Measurements from ENCODE around the gene PHLPP1. TPM values are rescaled to one million over a fixed set of nuclear protein-coding genes. Genes with fewer than 3 reads are reported as not detected.

The PHLPP1 gene
- total and polyA plus RNA-seq, 9 of the 15 experiments (the other 6 are each of a cell fraction or from before 2014, with no cell fraction given), result 0.56 to 9.0 (median 4.5) TPM

GRCh38 chr18:62788876-62789275 is 73.5 kb downstream of the PHLPP1 start:
- Histone ChIP-seq H3K9ac (ENCODE audit: insufficient read depth in 1 of 2, low read depth in 2 of 2, low read length in 2 of 2) (no peak overlapping the region), H2AFZ (ENCODE audit: low read depth, low read length) (no peak overlapping the region), H3K27ac (ENCODE audit: extremely low read depth, low read depth, low read length) (no peak overlapping the region), H4K20me1 (replicated peaks; ENCODE audit: control insufficient read depth, insufficient read depth, low read length) (no peaks in the 10 kb centered on the region; the same call in 1 of the 2 replicates), H3K4me1 (replicated peaks in 1 of 2; ENCODE audit: control insufficient read depth in 2 of 2, insufficient read depth in 2 of 2, low read length in 2 of 2) (peaks cover 0 to 4% of the 10 kb centered on the region in 2 experiments; a peak in 2 of 5 replicates), H3K79me2 (ENCODE audit: control insufficient read depth, insufficient read depth, low read length) (peaks cover 36% of the 10 kb centered on the region), H3K4me2 (ENCODE audit: insufficient read depth, low read length) (no peak overlapping the region), H3K27me3 (ENCODE audit: control insufficient read depth in 2 of 2, insufficient read depth in 2 of 2, low read length in 2 of 2) (no peaks in the 10 kb centered on the region), H3K4me3 (no peak overlapping the region), H3K9me3 (replicated peaks; ENCODE audit: control insufficient read depth, insufficient read depth, low read depth, low read length) (no peaks in the 10 kb centered on the region), H3K36me3 (ENCODE audit: control insufficient read depth, insufficient read depth, low read length) (no peaks in the 10 kb centered on the region), H3K9me1 (ENCODE audit: control insufficient read depth, insufficient read depth, low read length) (peaks cover 3% of the 10 kb centered on the region)
- no peak for DNase-seq (ENCODE audit: extremely low read depth in 1 of 4, low spot score in 3 of 4)
- POLR2A ChIA-PET, result no interaction called here
- 68% methylated on average over 3 of the region's 3 CpGs for WGBS (ENCODE audit: insufficient coverage, low coverage, missing lambda C conversion rate)
- BruUV-seq (replicated peaks), result no TSS peak
- CTCF ChIA-PET (ENCODE audit: low intra/inter-chr PET ratio), result no interaction called here
- in situ Hi-C loops (cut with MboI), result no loop called here
- TF ChIP-seq, protein P1, sequence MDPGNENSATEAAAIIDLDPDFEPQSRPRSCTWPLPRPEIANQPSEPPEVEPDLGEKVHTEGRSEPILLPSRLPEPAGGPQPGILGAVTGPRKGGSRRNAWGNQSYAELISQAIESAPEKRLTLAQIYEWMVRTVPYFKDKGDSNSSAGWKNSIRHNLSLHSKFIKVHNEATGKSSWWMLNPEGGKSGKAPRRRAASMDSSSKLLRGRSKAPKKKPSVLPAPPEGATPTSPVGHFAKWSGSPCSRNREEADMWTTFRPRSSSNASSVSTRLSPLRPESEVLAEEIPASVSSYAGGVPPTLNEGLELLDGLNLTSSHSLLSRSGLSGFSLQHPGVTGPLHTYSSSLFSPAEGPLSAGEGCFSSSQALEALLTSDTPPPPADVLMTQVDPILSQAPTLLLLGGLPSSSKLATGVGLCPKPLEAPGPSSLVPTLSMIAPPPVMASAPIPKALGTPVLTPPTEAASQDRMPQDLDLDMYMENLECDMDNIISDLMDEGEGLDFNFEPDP (CRISPR knock-in tag; IDR thresholded peaks at IDR 0.05), result no peak
- TF ChIP-seq ZNF146 (CRISPR knock-in tag; IDR thresholded peaks at IDR 0.05; ENCODE audit: unreplicated experiment), result no peak
- no peak for TF ChIP-seq JUND (IDR thresholded peaks at IDR 0.05; ENCODE audit: borderline replicate concordance, low read depth, low read length)
- TF ChIP-seq JUND (tag; IDR thresholded peaks at IDR 0.05; ENCODE audit: borderline replicate concordance, low read depth, low read length), result no peak
- TF ChIP-seq ZNF699 (CRISPR knock-in tag; IDR thresholded peaks at IDR 0.05; ENCODE audit: insufficient replicate concordance), result no peak
- TF ChIP-seq CHD1 (IDR thresholded peaks at IDR 0.05; ENCODE audit: low read length), result no peak
- TF ChIP-seq KDM4B (IDR thresholded peaks at IDR 0.05; ENCODE audit: borderline replicate concordance in 2 of 2, low read depth in 1 of 2), result no peak
- TF ChIP-seq SOX6 (IDR thresholded peaks at IDR 0.05), result no peak
- no peak for TF ChIP-seq GABPB2 (CRISPR knock-in tag; conservative IDR thresholded peaks at IDR 0.05)
- no peak for TF ChIP-seq MXI1 (IDR thresholded peaks at IDR 0.05; ENCODE audit: low read depth, low read length)
- TF ChIP-seq RCOR1 (IDR thresholded peaks at IDR 0.05; ENCODE audit: borderline replicate concordance in 1 of 2, low read depth in 2 of 2, low read length in 2 of 2), result no peak
- no peak for TF ChIP-seq PRMT5 (CRISPR knock-in tag; IDR thresholded peaks at IDR 0.05)
- no peak for TF ChIP-seq BACH1 (tag; IDR thresholded peaks at IDR 0.05)
- TF ChIP-seq WHSC1 (IDR thresholded peaks at IDR 0.05; ENCODE audit: low read length), result no peak
- no peak for TF ChIP-seq GATA2 (CRISPR knock-in tag; IDR thresholded peaks at IDR 0.05)
- TF ChIP-seq FOXJ3 (CRISPR knock-in tag; IDR thresholded peaks at IDR 0.05), result no peak
- TF ChIP-seq ZSCAN29 (IDR thresholded peaks at IDR 0.05), result no peak
- no peak for TF ChIP-seq MEF2A (IDR thresholded peaks at IDR 0.05; ENCODE audit: control insufficient read depth, low read depth, low read length)
- no peak for TF ChIP-seq SRSF7 (optimal IDR thresholded peaks at IDR 0.05; ENCODE audit: low read depth, low read length)
- no peak for TF ChIP-seq ZNF143 (CRISPR knock-in tag; IDR thresholded peaks at IDR 0.05)
- no peak for ATAC-seq
- FAIRE-seq, result no peak
- intact Hi-C loops (cut with micrococcal nuclease), result no loop called here
